Measurements from ENCODE around the gene KCNAB2.
A peak's percentile ranks its signal among the peaks of the same experiment; 100 is the strongest.

Gene KCNAB2

DNA sequence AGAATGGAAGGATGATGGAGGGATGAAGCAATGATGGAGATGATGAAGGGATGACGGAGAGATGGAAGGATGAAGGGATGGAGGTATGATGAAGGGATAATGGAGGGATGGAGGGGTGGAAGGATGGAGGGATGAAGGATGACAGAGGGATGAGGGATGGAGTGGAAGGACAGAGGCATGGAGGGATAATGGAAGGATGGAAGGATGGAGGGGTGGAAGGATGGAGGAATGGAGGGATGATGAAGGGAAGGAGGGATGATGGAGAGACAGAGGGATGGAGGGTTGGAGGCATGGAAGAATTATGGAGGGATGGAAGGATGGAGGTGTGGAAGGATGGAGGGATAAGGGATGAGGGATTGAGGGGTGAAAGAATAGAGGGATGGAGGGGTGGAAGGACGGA, 62.8 kb downstream of the KCNAB2 start:
- DNase-seq = no peak
- H3K4me3 ChIP-seq (ENCODE audit: low read depth, low read length) = no peak overlapping the region
- H3K27me3 ChIP-seq (ENCODE audit: insufficient read depth, low read depth, severe bottlenecking) = no peaks in the 10 kb centered on the region
- TF ChIP-seq, protein P1, sequence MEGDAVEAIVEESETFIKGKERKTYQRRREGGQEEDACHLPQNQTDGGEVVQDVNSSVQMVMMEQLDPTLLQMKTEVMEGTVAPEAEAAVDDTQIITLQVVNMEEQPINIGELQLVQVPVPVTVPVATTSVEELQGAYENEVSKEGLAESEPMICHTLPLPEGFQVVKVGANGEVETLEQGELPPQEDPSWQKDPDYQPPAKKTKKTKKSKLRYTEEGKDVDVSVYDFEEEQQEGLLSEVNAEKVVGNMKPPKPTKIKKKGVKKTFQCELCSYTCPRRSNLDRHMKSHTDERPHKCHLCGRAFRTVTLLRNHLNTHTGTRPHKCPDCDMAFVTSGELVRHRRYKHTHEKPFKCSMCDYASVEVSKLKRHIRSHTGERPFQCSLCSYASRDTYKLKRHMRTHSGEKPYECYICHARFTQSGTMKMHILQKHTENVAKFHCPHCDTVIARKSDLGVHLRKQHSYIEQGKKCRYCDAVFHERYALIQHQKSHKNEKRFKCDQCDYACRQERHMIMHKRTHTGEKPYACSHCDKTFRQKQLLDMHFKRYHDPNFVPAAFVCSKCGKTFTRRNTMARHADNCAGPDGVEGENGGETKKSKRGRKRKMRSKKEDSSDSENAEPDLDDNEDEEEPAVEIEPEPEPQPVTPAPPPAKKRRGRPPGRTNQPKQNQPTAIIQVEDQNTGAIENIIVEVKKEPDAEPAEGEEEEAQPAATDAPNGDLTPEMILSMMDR (IDR thresholded peaks at IDR 0.05; ENCODE audit: low read depth, low read length) = no peak
- H3K36me3 ChIP-seq = peaks cover 3% of the 10 kb centered on the region; the same call in 1 of the 2 replicates
- no peak overlapping the region for H3K27ac ChIP-seq
- H3K9me3 ChIP-seq (ENCODE audit: severe bottlenecking) = no peaks in the 10 kb centered on the region

DNA sequence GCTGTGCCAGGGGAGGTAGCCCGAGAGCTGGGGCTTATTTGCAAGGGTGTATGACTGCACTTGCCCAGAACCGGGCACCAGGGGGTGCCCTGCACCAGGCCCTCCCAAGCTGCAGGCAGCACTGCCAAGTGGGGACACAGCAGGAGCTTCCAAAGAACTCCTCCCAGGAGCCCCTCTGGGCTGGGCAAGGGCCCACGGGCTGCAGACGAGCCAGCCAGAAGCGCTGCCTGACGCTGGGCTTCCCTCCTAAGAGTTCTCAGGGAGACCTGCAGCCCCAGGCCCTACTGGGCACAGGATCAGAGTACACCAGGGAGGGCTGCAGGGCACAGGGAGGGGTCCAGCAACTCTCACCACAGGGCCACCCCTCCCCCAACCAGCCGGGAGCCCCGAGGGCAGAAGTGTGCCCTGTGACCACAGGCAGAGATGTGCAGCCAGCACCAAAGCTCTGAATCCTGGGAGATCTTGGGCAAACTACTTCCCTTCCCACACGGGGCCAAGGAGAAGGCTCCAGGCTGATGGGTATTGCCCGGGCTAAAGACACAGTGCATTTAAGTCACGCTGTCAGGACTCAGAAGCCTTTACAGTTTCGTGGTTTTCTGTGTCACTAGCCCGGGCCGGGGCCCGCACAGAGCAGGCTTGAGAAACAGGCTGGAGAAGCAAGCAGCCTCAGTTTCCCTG, 63.4 kb downstream of the KCNAB2 start:
- Histone ChIP-seq H3K27me3 (ENCODE audit: insufficient read depth, low read depth, severe bottlenecking) (no peaks in the 10 kb centered on the region), H3K9me3 (ENCODE audit: severe bottlenecking) (no peaks in the 10 kb centered on the region), H3K36me3 (peaks cover 3% of the 10 kb centered on the region; the same call in 1 of the 2 replicates), H3K27ac (no peak overlapping the region), H3K4me3 (ENCODE audit: low read depth, low read length) (no peak overlapping the region)
- TF ChIP-seq, protein P1 (IDR thresholded peaks at IDR 0.05; ENCODE audit: low read depth, low read length) = peak; percentile 57
- peak; percentile 40 for DNase-seq

DNA sequence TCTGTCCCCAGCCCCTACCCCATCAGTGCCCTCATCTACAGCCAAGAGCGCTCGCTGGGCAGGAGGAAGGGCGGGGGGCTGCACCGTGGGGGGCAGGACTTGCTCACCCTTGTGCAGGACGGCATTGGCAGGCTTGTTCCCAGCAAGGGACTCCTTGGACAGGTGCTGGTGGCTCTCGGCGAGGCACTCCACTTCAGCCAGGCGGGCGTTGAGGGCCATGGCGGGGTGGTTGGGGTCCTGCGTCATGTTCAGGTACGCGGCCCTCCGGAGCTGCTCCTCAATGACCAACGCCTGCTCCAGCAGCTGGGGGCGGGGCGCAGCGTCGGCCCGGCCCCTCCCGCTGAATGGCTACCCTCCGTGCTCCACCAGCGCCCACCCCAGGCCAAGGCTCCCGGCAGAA, 64.0 kb downstream of the KCNAB2 start:
- peaks cover 3% of the 10 kb centered on the region; the same call in 1 of the 2 replicates for H3K36me3 ChIP-seq
- DNase-seq = no peak
- no peaks in the 10 kb centered on the region for H3K27me3 ChIP-seq (ENCODE audit: insufficient read depth, low read depth, severe bottlenecking)
- H3K27ac ChIP-seq = no peak overlapping the region
- H3K9me3 ChIP-seq (ENCODE audit: severe bottlenecking) = no peaks in the 10 kb centered on the region
- no peak overlapping the region for H3K4me3 ChIP-seq (ENCODE audit: low read depth, low read length)
- TF ChIP-seq, protein P1 (IDR thresholded peaks at IDR 0.05; ENCODE audit: low read depth, low read length) = no peak

DNA sequence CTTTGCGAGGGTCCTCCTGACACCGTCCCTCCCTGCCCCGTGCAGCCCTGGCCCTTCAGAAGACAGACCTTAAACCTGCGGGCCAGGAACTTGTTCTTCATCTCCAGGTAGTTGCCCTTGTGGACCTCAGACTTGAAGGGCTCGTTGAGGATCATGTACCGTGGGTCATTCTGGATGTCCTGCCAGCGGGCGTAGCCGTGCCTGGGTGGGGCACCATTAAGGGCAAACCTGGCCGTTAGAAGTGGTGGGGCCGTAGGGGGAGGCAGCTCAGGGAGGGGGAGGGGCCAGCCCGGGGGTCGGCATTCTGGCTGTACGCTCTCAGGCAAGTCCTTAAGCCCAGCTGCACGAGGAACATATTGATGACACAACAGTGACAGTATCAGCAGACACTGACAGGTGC, 64.6 kb downstream of the KCNAB2 start:
- H3K27ac ChIP-seq = no peak overlapping the region

DNA sequence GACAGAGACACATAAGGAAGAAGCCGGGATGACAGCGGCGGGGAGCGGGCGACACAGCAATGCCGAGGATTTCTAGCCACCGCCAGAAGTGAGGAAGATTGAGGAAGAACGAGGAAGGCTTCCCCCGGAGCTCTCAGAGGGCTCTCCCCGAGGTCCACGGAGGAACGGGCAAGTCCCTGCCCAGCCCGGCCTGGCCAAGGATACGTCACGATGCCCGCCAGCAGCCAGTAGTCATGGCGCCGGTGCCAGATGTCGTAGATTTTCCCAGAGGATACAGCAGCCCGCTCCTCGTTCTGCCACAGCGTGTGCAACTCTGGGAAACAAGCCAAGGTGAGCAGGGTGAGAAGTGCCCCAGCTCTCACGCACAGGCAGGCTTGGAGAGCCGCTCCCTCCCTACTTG, 65.9 kb downstream of the KCNAB2 start:
- no peaks in the 10 kb centered on the region for H3K36me3 ChIP-seq
- H3K27me3 ChIP-seq (ENCODE audit: insufficient read depth, low read depth, severe bottlenecking) = no peaks in the 10 kb centered on the region
- no peak overlapping the region for H3K27ac ChIP-seq
- H3K9me3 ChIP-seq (ENCODE audit: severe bottlenecking) = no peaks in the 10 kb centered on the region
- no peak for DNase-seq
- TF ChIP-seq, protein P1 (IDR thresholded peaks at IDR 0.05; ENCODE audit: low read depth, low read length) = no peak
- no peak overlapping the region for H3K4me3 ChIP-seq (ENCODE audit: low read depth, low read length)

More for the DNA sequence above, 64.6 kb downstream of the KCNAB2 start:
- Histone ChIP-seq H3K4me3 (ENCODE audit: low read depth, low read length) (no peak overlapping the region), H3K9me3 (ENCODE audit: severe bottlenecking) (no peaks in the 10 kb centered on the region), H3K36me3 (no peaks in the 10 kb centered on the region), H3K27me3 (ENCODE audit: insufficient read depth, low read depth, severe bottlenecking) (no peaks in the 10 kb centered on the region)
- TF ChIP-seq, protein P1 (IDR thresholded peaks at IDR 0.05; ENCODE audit: low read depth, low read length) = no peak
- no peak for DNase-seq

All from WERI-Rb-1 (cell line).